ENCODE results near the gene COL17A1. TPM values are rescaled to one million over a fixed set of nuclear protein-coding genes. Genes with fewer than 3 reads are reported as not detected.

COL17A1 gene
- total RNA-seq, 2 donors from 2014 or later, result 19.1 to 47.6 TPM

- intact Hi-C loops (cut with DNase I), result no loop called here
- WGBS, result 96% methylated on average over 6 of the region's 6 CpGs
- TF ChIP-seq CTCF (IDR thresholded peaks at IDR 0.05), result no peak
- no peak for TF ChIP-seq POLR2AphosphoS5 (IDR thresholded peaks at IDR 0.05)
- no peak for TF ChIP-seq POLR2A (IDR thresholded peaks at IDR 0.05)
Observed at GRCh38 chr10:104061196-104061595, 24.5 kb downstream of the COL17A1 start.

GRCh38 chr10:104059364-104059763 is 26.3 kb downstream of the COL17A1 start:
- intact Hi-C loops (cut with DNase I), result no loop called here
- WGBS, result 79% methylated on average over 4 of the region's 4 CpGs
- DNase-seq (ENCODE audit: low spot score), result no peak
- no peaks in the 10 kb centered on the region for H3K9me3 ChIP-seq
- no peaks in the 10 kb centered on the region for H3K27me3 ChIP-seq (replicated peaks; ENCODE audit: insufficient read depth)
- no peak for TF ChIP-seq POLR2AphosphoS5 (IDR thresholded peaks at IDR 0.05)
- TF ChIP-seq CTCF (IDR thresholded peaks at IDR 0.05), result no peak
- TF ChIP-seq POLR2A (IDR thresholded peaks at IDR 0.05), result no peak
- H3K4me1 ChIP-seq (replicated peaks), result no peaks in the 10 kb centered on the region
- no peak overlapping the region for H3K27ac ChIP-seq
- no peak overlapping the region for H3K4me3 ChIP-seq
- H3K36me3 ChIP-seq, result no peaks in the 10 kb centered on the region

More at GRCh38 chr10:104061196-104061595, 24.5 kb downstream of the COL17A1 start:
- DNase-seq (ENCODE audit: low spot score), result no peak
- no peaks in the 10 kb centered on the region for H3K36me3 ChIP-seq
- H3K9me3 ChIP-seq, result no peaks in the 10 kb centered on the region
- H3K27me3 ChIP-seq (replicated peaks; ENCODE audit: insufficient read depth), result no peaks in the 10 kb centered on the region
- no peak overlapping the region for H3K4me3 ChIP-seq
- no peaks in the 10 kb centered on the region for H3K4me1 ChIP-seq (replicated peaks)
- H3K27ac ChIP-seq, result no peak overlapping the region

- no peak for DNase-seq (ENCODE audit: low spot score)
- TF ChIP-seq CTCF (IDR thresholded peaks at IDR 0.05) (no peak), POLR2A (IDR thresholded peaks at IDR 0.05) (no peak), POLR2AphosphoS5 (IDR thresholded peaks at IDR 0.05) (no peak)
Observed at GRCh38 chr10:104057717-104058116, 28.0 kb downstream of the COL17A1 start.

GRCh38 chr10:104056619-104057273 is 28.9 kb downstream of the COL17A1 start:
- no peaks in the 10 kb centered on the region for H3K4me1 ChIP-seq (replicated peaks)
- no peaks in the 10 kb centered on the region for H3K36me3 ChIP-seq
- H3K27ac ChIP-seq, result no peak overlapping the region
- DNase-seq (ENCODE audit: low spot score), result no peak
- WGBS, result 82% methylated on average over 13 of the region's 14 CpGs
- TF ChIP-seq POLR2AphosphoS5 (IDR thresholded peaks at IDR 0.05), result no peak
- TF ChIP-seq CTCF (IDR thresholded peaks at IDR 0.05), result no peak
- no peak for TF ChIP-seq POLR2A (IDR thresholded peaks at IDR 0.05)
- intact Hi-C loops (cut with DNase I), result no loop called here
- H3K27me3 ChIP-seq (replicated peaks; ENCODE audit: insufficient read depth), result no peaks in the 10 kb centered on the region
- no peak overlapping the region for H3K4me3 ChIP-seq
- H3K9me3 ChIP-seq, result no peaks in the 10 kb centered on the region

More at GRCh38 chr10:104057717-104058116, 28.0 kb downstream of the COL17A1 start:
- Histone ChIP-seq H3K27me3 (replicated peaks; ENCODE audit: insufficient read depth) (no peaks in the 10 kb centered on the region), H3K4me1 (replicated peaks) (no peaks in the 10 kb centered on the region), H3K36me3 (no peaks in the 10 kb centered on the region), H3K4me3 (no peak overlapping the region), H3K9me3 (no peaks in the 10 kb centered on the region), H3K27ac (no peak overlapping the region)
- intact Hi-C loops (cut with DNase I), result no loop called here
- 73% methylated on average over 6 of the region's 6 CpGs for WGBS

- intact Hi-C loops (cut with DNase I), result no loop called here
- Histone ChIP-seq H3K4me3 (no peak overlapping the region), H3K4me1 (replicated peaks) (no peaks in the 10 kb centered on the region), H3K27me3 (replicated peaks; ENCODE audit: insufficient read depth) (no peaks in the 10 kb centered on the region), H3K9me3 (no peaks in the 10 kb centered on the region), H3K36me3 (no peaks in the 10 kb centered on the region), H3K27ac (no peak overlapping the region)
- WGBS, result 71% methylated on average over 8 of the region's 8 CpGs
- DNase-seq (ENCODE audit: low spot score), result no peak
- no peak for TF ChIP-seq CTCF (IDR thresholded peaks at IDR 0.05)
- TF ChIP-seq POLR2AphosphoS5 (IDR thresholded peaks at IDR 0.05), result no peak
- no peak for TF ChIP-seq POLR2A (IDR thresholded peaks at IDR 0.05)
Observed at GRCh38 chr10:104054430-104054829, 31.2 kb downstream of the COL17A1 start.
